A673 (cell line): Measurements from ENCODE around the gene HSD11B1. TPM values are rescaled to one million over a fixed set of nuclear protein-coding genes. Genes with fewer than 3 reads are reported as not detected.

Source experiments
- BruUV-seq: library from RNA; stranded (reverse); fragments of 400-500 nt; replicated peaks from 2 replicates; lab custom pipeline; 2021; lab: Mats Ljungman, UMichigan
- CTCF ChIA-PET: fragments of 300-600 bp; sonication (Branson Sonifier 250); formaldehyde crosslinking; loops from one replicate; lab custom pipeline; 2022; ENCODE audit warnings: antibody characterized with exemption; lab: Charles Lee
- POLR2A ChIA-PET: fragments of 300-600 bp; sonication (Branson Sonifier 250); formaldehyde crosslinking; loops from one replicate; lab custom pipeline; 2022; ENCODE audit warnings: antibody characterized with exemption; ENCODE audit not compliant: low non-redundant PET; lab: Charles Lee
- DNase-seq: peaks from one replicate; pipeline ENCODE4 v3.0.0-alpha.2; 2015; ENCODE audit warnings: low spot score
- H3K27ac ChIP-seq: fragments of 200-600 bp; sonication (generic); 2 replicates; pipeline ENCODE4 v1.5.1; 2016; ENCODE audit warnings: mixed run types, low read depth, mild to moderate bottlenecking, mixed read lengths, antibody characterized with exemption, low read length; ENCODE audit not compliant: poor library complexity, severe bottlenecking
- H3K27me3 ChIP-seq: fragments of 200-600 bp; sonication (generic); replicated peaks from 2 replicates; pipeline ENCODE4 v1.6.1; 2017; ENCODE audit warnings: mixed run types, low read depth, mild to moderate bottlenecking, mixed read lengths, antibody characterized with exemption, low read length; ENCODE audit not compliant: insufficient read depth, poor library complexity
- H3K36me3 ChIP-seq: fragments of 200-600 bp; sonication (generic); 2 replicates; pipeline ENCODE4 v1.6.1; 2016; ENCODE audit warnings: mixed run types, mild to moderate bottlenecking, mixed read lengths, antibody characterized with exemption, low read length; ENCODE audit not compliant: insufficient read depth, poor library complexity, severe bottlenecking
- H3K4me1 ChIP-seq: fragments of 200-600 bp; sonication (generic); 2 replicates; pipeline ENCODE4 v1.6.1; 2017; ENCODE audit warnings: mixed run types, mild to moderate bottlenecking, mixed read lengths, antibody characterized with exemption, low read length; ENCODE audit not compliant: insufficient read depth, poor library complexity, severe bottlenecking
- H3K4me3 ChIP-seq: fragments of 200-600 bp; sonication (generic); 2 replicates; pipeline ENCODE4 v1.5.1; 2016; ENCODE audit warnings: low read depth, mixed run types, mild to moderate bottlenecking, mixed read lengths, low read length; ENCODE audit not compliant: poor library complexity, severe bottlenecking
- H3K9me3 ChIP-seq: fragments of 200-600 bp; sonication (generic); 2 replicates; pipeline ENCODE4 v1.6.1; 2016; ENCODE audit warnings: mixed run types, low read depth, mild to moderate bottlenecking, mixed read lengths, antibody characterized with exemption, low read length; ENCODE audit not compliant: poor library complexity, severe bottlenecking
- CTCF ChIP-seq: fragments of 300-800, 200-600 bp; sonication (generic); conservative IDR thresholded peaks from 2 replicates; pipeline ENCODE4 v1.5.1; 2017; ENCODE audit warnings: low read depth, mild to moderate bottlenecking, antibody characterized with exemption, low read length, moderate library complexity, mixed read lengths
- EZH2 ChIP-seq: fragments of 200-600 bp; sonication (generic); IDR thresholded peaks from 2 replicates; pipeline ENCODE4 v1.6.1; 2017; ENCODE audit warnings: borderline replicate concordance, low read depth, mild to moderate bottlenecking, mixed read lengths, antibody characterized with exemption, low read length; ENCODE audit not compliant: poor library complexity, severe bottlenecking
- intact Hi-C: fragments of 100-400 bp; cut with micrococcal nuclease; formaldehyde crosslinking; loops from one replicate; pipeline ENCODE4 v1.10.0; 2022; ENCODE audit not compliant: unreplicated experiment
- total RNA-seq: library from RNA; stranded (reverse); gene quantifications from 2 replicates; pipeline ENCODE4 v1.2.3, GENCODE V29; 2021

HSD11B1 gene
- total RNA-seq, 1 experiment from 2014 or later = not detected

GRCh38 chr1:209759829-209760359 lies 55.2 kb downstream of the HSD11B1 start:
- Histone ChIP-seq H3K4me1 (no peaks in the 10 kb centered on the region), H3K9me3 (no peaks in the 10 kb centered on the region), H3K4me3 (no peak overlapping the region), H3K27me3 (no peaks in the 10 kb centered on the region), H3K36me3 (no peaks in the 10 kb centered on the region), H3K27ac (no peak overlapping the region)
- intact Hi-C loops = no loop called here
- DNase-seq = no peak
- CTCF ChIA-PET = no interaction called here
- POLR2A ChIA-PET = no interaction called here
- BruUV-seq = no TSS peak
- TF ChIP-seq EZH2 (no peak), CTCF (no peak)

- Histone ChIP-seq H3K27ac (no peak overlapping the region), H3K4me1 (no peaks in the 10 kb centered on the region), H3K9me3 (no peaks in the 10 kb centered on the region), H3K36me3 (no peaks in the 10 kb centered on the region), H3K4me3 (no peak overlapping the region), H3K27me3 (no peaks in the 10 kb centered on the region)
- ChIA-PET POLR2A (no interaction called here), CTCF (no interaction called here)
- no TSS peak for BruUV-seq
- no peak for DNase-seq
- intact Hi-C loops = no loop called here
- no peak for TF ChIP-seq CTCF
Observed at GRCh38 chr1:209761011-209761635, 56.5 kb downstream of the HSD11B1 start.

- Histone ChIP-seq H3K27ac (no peak overlapping the region), H3K4me3 (no peak overlapping the region), H3K27me3 (no peaks in the 10 kb centered on the region), H3K4me1 (peaks cover 37% of the 10 kb centered on the region), H3K9me3 (no peaks in the 10 kb centered on the region), H3K36me3 (no peaks in the 10 kb centered on the region)
- no TSS peak for BruUV-seq
- no peak for DNase-seq
- intact Hi-C loops = no loop called here
- ChIA-PET CTCF (no interaction called here), POLR2A (no interaction called here)
- TF ChIP-seq CTCF (no peak), EZH2 (no peak)
Observed at GRCh38 chr1:209766051-209766450, 61.4 kb downstream of the HSD11B1 start.
